HG03135 (cell line): ENCODE results near the gene DPYSL3.

Experiments
- ATAC-seq: cut with Tn5 transposase; IDR thresholded peaks from one replicate; pipeline ENCODE4 v1.9.1; 2021; ENCODE audit warnings: mild to moderate bottlenecking, moderate library complexity; ENCODE audit not compliant: unreplicated experiment

The DPYSL3 gene

GRCh38 chr5:147441191-147441695 is 68.6 kb downstream of the DPYSL3 start:
- ATAC-seq, result no peak

- no peak for ATAC-seq
Measured at GRCh38 chr5:147439254-147439653, 70.6 kb downstream of the DPYSL3 start.

- no peak for ATAC-seq
Measured at GRCh38 chr5:147437161-147437596, 72.7 kb downstream of the DPYSL3 start.

GRCh38 chr5:147436596-147436995 is 73.3 kb downstream of the DPYSL3 start:
- no peak for ATAC-seq

GRCh38 chr5:147434049-147434448 is 75.8 kb downstream of the DPYSL3 start:
- ATAC-seq, result no peak

GRCh38 chr5:147432323-147432722 is 77.5 kb downstream of the DPYSL3 start:
- no peak for ATAC-seq

GRCh38 chr5:147431586-147431985 is 78.3 kb downstream of the DPYSL3 start:
- no peak for ATAC-seq

- no peak for ATAC-seq
Measured at GRCh38 chr5:147430628-147431027, 79.2 kb downstream of the DPYSL3 start.

GRCh38 chr5:147427521-147428401 is 82.1 kb downstream of the DPYSL3 start:
- ATAC-seq, result no peak

- ATAC-seq, result no peak
Measured at GRCh38 chr5:147426640-147427327, 83.1 kb downstream of the DPYSL3 start.

GRCh38 chr5:147418613-147419012 is 91.3 kb downstream of the DPYSL3 start:
- ATAC-seq, result no peak

GRCh38 chr5:147417135-147417813 is 92.6 kb downstream of the DPYSL3 start:
- ATAC-seq, result no peak

- ATAC-seq, result no peak
Measured at GRCh38 chr5:147415651-147416050, 94.2 kb downstream of the DPYSL3 start.

GRCh38 chr5:147413266-147413665 is 96.6 kb downstream of the DPYSL3 start:
- ATAC-seq, result no peak

- no peak for ATAC-seq
Measured at GRCh38 chr5:147412561-147412960, 97.3 kb downstream of the DPYSL3 start.

- ATAC-seq, result no peak
Measured at GRCh38 chr5:147411359-147412319, 98.2 kb downstream of the DPYSL3 start.

GRCh38 chr5:147410496-147411358 is 99.1 kb downstream of the DPYSL3 start:
- no peak for ATAC-seq

- ATAC-seq, result no peak
Measured at GRCh38 chr5:147408980-147409379, 100.9 kb downstream of the DPYSL3 start.

- no peak for ATAC-seq
Measured at GRCh38 chr5:147407094-147407681, 102.7 kb downstream of the DPYSL3 start.
